Brain microvascular endothelial cell (primary cell): Measurements from ENCODE around the gene RNF31.
A peak's percentile ranks its signal among the peaks of the same experiment; 100 is the strongest.

Experiments used
- DNase-seq: peaks from one replicate; pipeline ENCODE4 v3.0.0-alpha.2; 2020
- H3K27ac ChIP-seq: fragments of 250-450 bp; sonication (Bioruptor Pico); 2 replicates; pipeline ENCODE4 v1.5.1; 2020; ENCODE audit warnings: mild to moderate bottlenecking, moderate library complexity
- H3K27me3 ChIP-seq: fragments of 250-450 bp; sonication (Bioruptor Pico); replicated peaks from 2 replicates; pipeline ENCODE4 v1.5.1; 2020; ENCODE audit warnings: mild to moderate bottlenecking
- H3K36me3 ChIP-seq: fragments of 250-450 bp; sonication (Bioruptor Pico); replicated peaks from 2 replicates; pipeline ENCODE4 v1.5.1; 2020; ENCODE audit warnings: mild to moderate bottlenecking
- H3K4me3 ChIP-seq: 2 replicates; pipeline ENCODE4 v1.5.1; 2011; ENCODE audit warnings: low read depth, mild to moderate bottlenecking, control low read depth, low read length, moderate library complexity
- in situ Hi-C: cut with HindIII; loops from 2 replicates; pipeline ENCODE4 v1.10.0; 2017; ENCODE audit warnings: low sequenced_read_pairs, low pct_ligation_motif_present
- TF ChIP-seq, protein P1 (sequence below): IDR thresholded peaks from 2 replicates; pipeline ENCODE4 v1.5.1; 2011; ENCODE audit warnings: low read depth, mild to moderate bottlenecking, moderate library complexity, low read length, control low read depth, inconsistent platforms; ENCODE audit errors: missing control alignments

RNF31 gene

DNA sequence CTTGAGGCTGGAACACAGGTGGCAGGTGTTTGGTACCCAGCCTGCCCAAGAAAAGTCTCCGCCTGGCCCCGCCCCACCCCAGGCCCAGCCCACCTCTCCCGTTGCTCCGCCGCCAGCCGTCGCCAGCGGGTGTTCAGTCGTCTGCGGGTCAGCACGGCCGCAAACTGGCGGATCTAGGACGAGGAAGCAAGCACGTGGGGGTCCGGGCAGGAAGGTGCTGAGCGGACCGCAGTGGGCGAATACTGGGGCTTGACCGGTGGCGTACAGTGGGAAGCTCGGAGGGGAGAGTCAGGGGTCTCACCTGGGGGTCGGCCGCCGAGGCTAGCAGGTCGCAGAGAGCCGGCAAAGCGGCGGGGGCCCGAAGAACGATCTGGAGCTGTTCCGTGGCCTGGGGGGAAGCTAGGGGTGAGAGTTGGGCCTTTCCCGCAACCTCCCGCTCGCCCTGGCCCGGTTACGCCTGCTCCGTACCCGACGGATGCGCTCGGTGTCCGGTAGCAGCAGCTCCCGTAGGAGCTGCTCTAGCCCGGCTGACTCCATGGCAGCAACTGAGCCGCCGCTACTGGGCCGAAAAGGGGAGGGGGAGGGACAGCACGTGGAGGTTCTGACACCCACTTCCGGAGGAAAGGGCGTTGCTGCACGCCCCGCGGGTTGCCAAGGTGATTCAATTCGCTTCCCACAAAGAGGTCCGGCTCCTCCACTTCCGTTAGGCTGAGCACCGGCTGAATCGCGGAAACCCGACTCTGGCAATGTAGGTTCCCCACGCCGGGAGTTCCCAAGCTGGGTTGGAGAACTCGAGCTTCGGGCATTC, 41.2 kb downstream of the RNF31 start, which contains the start of gene IPO4:
TSS of gene IPO4 (minus strand) at position 566 of the 808 bp plus-strand sequence. CDS start at position 537, 29 bp downstream.
- Histone ChIP-seq H3K27ac (peak within 1 kb of the TSS; percentile 19), H3K36me3 (peaks cover 50% of the 10 kb centered on the region), H3K27me3 (no peaks in the 10 kb centered on the region), H3K4me3 (peak within 1 kb of the TSS; percentile 86)
- in situ Hi-C loops: no loop called here
- peak; percentile 95 for DNase-seq
- TF ChIP-seq, protein P1, sequence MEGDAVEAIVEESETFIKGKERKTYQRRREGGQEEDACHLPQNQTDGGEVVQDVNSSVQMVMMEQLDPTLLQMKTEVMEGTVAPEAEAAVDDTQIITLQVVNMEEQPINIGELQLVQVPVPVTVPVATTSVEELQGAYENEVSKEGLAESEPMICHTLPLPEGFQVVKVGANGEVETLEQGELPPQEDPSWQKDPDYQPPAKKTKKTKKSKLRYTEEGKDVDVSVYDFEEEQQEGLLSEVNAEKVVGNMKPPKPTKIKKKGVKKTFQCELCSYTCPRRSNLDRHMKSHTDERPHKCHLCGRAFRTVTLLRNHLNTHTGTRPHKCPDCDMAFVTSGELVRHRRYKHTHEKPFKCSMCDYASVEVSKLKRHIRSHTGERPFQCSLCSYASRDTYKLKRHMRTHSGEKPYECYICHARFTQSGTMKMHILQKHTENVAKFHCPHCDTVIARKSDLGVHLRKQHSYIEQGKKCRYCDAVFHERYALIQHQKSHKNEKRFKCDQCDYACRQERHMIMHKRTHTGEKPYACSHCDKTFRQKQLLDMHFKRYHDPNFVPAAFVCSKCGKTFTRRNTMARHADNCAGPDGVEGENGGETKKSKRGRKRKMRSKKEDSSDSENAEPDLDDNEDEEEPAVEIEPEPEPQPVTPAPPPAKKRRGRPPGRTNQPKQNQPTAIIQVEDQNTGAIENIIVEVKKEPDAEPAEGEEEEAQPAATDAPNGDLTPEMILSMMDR: no peak

DNA sequence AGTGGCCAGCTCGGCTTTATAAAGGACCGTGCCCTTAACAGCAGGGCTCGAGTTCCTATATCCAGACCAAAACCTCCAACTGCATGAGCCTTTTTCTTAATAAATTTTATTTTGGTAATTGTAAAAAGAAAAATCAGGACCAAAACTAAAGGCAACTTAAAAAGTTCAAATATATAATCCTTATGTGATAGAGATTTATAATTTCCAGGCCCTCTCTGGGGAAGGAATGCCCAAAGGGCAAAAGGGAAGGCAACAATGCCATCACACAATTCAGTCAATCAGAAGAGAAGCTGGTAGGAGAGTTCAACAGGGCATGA, 41.7 kb downstream of the RNF31 start:
- Histone ChIP-seq H3K27ac (no peak overlapping the region), H3K4me3 (peak overlapping the region; percentile 27), H3K36me3 (peaks cover 49% of the 10 kb centered on the region), H3K27me3 (no peaks in the 10 kb centered on the region)
- in situ Hi-C loops: no loop called here
- TF ChIP-seq, protein P1: no peak
- DNase-seq: no peak

DNA sequence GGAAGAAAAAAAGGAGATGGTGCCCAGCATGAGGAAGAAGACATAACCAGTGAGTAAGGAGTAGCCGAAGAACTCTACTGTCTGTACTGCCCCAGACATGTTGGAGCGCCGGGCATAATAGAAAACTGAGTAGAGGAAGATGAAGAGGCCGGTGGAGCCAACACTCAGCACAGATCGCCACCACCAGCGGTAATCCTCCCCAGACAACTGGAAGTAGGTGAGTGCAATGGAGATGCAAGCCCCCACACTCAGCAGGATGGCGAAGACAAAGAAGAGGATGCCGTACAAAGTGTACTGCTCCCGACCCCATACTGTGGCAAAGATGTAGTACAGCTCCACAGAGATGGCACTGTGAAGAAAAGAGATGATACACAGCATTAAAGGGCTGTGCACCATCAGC, 42.2 kb downstream of the RNF31 start:
- DNase-seq: no peak
- TF ChIP-seq, protein P1: no peak
- Histone ChIP-seq H3K36me3 (peaks cover 46% of the 10 kb centered on the region), H3K4me3 (no peak overlapping the region), H3K27ac (no peak overlapping the region), H3K27me3 (no peaks in the 10 kb centered on the region)
- in situ Hi-C loops: no loop called here

DNA sequence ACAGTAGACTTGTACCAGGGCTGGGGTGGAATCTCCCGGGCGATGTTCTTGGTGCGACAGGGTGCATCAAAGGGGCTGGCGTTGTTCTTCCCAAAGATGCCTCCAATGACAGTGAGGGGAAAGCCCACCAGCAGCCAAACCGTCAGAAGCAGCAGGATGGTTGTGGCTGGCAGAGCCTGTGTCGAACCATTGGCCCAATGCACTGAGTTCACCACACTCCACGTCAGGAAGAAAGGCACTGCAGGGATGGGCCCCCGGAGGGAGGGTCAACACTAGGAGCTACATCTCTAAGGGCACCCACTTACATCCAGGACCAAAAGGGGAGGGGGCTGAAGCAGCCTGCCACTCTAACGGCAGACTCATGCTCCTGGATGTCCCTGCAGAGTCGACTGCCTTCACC, 43.1 kb downstream of the RNF31 start:
- no peak for DNase-seq
- in situ Hi-C loops: no loop called here
- H3K36me3 ChIP-seq: peaks cover 40% of the 10 kb centered on the region
- H3K4me3 ChIP-seq: no peak overlapping the region
- H3K27me3 ChIP-seq: no peaks in the 10 kb centered on the region
- TF ChIP-seq, protein P1: no peak
- H3K27ac ChIP-seq: no peak overlapping the region

DNA sequence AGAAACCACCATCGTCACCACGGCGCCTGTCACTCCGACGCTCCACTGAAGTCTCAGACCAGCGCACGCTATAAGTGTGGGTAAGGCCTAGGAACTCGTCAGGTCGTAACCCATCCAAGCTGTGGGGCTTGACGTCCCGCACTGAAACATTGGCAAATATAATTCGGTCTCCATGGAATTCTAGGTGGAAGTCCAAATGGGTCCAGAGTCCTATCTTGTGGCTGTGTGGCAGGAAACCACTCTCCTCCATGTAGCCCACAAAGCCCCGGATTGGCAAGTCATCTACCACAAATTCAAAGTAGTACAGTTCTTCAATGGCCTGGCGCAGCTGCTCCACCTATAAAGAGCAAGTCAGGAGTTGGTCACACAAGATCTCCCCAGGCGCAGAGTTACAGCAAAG, 45.6 kb downstream of the RNF31 start:
- in situ Hi-C loops: no loop called here
- peaks cover 24% of the 10 kb centered on the region for H3K36me3 ChIP-seq
- TF ChIP-seq, protein P1: no peak

More for the DNA sequence above, 45.6 kb downstream of the RNF31 start:
- no peak overlapping the region for H3K4me3 ChIP-seq
- DNase-seq: no peak
- no peaks in the 10 kb centered on the region for H3K27me3 ChIP-seq
- no peak overlapping the region for H3K27ac ChIP-seq
